GM11168 (cell line): Measurements from ENCODE around the gene MRGPRG.

Experiments used
- in situ Hi-C: fragments of 300-500 bp; cut with MboI; formaldehyde crosslinking; loops from one replicate; pipeline ENCODE4 v1.12.0; 2022; ENCODE audit warnings: low sequenced_read_pairs; ENCODE audit not compliant: unreplicated experiment

Gene MRGPRG

DNA sequence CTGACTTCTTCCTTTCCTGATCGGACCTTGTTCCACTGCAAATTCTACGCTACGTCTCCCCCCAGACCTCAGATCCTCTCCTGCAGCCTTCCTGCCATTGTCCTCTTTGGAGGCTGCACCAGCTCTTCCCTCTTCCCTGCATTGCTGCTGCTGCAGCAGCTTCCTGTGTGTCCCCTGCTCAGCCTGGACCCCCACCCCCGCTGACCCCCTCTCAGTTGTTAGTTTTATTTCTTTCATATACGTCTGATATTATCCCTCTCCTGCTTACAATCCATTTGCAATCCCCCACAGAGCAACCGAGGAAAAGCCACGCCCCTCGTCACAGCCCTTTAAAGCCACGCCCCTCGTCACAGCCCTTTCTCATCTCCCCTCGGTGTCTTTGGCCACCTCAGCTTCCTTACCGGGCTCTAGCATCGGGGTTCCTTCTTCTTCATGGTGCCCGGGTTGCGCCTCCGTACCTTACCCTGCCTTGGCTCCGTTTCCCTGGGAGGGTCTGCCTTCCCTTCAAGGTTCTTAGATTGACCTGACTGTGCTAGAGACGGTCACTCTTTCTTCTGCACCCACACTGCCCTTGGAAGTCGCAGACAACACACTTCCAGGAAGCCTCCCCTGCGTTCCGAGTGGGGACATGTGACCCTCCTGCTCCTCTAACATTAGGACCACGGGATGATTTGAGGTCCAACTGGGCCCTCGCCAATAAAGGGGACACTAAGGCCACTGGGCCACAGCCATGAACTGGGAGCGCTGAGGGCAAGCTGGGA, 4.8 kb downstream of the MRGPRG start:
- in situ Hi-C loops, result no loop called here

DNA sequence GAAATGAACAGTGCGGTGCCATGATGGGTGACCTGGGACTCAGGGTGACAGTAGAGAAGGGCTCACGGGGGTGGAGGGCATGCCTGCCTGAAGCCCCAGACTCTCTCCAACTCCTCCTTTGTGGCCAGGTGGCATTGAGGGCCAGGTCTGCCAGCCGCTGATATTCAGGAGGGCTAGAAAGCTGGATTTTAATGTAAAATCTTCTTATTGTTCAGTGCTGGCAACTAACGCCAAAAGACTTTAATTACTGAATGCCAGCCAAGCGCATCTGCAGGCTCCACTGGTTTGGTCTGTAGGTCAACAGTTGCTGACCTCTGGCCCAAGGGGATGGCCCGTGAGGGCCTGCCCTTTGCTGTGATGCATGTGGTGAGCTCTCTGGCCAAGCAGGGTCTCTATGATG, 10.3 kb downstream of the MRGPRG start:
- in situ Hi-C loops, result no loop called here

DNA sequence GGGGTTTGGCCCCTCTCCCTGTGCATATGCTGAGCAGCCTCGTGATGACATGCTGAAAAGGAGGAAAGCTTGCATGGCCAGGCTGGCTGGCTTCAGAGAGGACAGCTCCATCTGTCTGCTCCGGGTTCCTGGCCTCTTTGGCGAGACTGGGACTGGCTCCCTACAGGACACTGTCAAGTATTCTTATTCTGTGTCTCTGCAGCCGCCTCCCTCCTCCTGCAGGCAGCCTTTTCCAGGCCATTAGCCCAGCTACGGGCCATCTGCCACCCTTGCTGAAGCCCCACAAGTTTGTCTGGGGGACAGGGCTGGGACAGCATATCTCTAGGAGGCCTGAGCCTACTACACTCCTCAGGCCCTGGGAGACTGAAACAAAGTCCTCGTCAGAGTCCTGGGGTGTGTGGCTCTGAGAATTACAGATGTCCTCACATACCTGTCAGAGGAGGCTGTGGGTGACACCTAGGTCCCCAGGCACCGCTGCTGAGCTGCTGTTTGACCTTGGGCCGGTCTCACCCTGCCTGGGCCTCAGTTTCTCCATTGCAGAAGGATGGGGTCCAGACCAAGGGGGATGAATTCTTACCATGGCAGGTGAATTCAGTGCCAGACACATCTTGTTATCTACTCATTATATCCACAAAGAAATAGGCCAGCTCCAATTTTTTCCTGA, 11.0 kb downstream of the MRGPRG start:
- in situ Hi-C loops, result no loop called here

DNA sequence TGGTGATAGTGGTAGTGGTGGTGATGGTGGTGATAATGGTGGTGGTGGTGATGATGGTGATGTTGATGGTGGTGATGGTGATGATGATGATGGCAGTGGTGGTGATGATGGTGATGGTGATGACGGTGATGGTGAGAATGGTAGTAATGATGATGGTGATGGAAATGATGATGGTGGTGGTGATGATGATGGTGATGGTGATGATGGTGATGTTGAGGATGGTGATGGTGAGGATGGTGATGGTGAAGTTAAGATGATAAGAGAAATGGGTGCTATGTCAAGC, 11.8 kb downstream of the MRGPRG start:
- in situ Hi-C loops, result no loop called here

DNA sequence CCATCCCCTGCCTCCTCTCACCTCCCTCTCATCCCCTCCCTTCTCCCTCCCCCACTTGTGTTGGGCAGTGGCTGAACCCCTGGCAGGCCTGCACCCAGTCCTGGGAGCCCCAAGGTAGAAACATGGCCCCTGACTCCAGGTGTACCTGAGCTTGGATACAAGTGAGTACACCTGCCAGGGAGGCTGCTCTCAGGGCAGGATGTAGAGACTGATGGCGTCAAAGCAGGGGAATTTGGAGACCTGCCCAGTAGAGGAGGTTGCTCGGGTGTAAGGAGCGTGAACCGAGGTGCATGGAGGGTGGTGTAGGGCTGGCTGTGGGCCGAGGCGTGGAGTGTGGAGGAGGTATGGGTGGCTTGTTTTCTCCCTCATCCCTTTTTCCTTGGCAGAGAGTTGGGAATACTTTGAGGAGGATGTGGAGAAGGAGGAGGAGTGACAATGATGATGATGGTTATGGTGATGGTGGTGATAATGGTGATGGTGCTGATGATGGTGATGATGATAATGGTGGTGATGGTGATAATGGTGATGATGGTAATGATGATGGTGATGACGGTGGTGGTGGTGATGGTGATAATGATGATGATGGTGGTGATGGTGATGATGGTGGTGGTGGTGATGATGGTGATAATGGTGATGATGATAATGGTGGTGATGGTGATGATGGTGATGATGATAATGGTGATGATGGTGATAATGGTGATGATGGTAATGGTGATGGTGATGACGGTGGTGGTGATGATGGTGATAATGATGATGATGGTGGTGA, 12.3 kb downstream of the MRGPRG start:
- in situ Hi-C loops, result no loop called here

DNA sequence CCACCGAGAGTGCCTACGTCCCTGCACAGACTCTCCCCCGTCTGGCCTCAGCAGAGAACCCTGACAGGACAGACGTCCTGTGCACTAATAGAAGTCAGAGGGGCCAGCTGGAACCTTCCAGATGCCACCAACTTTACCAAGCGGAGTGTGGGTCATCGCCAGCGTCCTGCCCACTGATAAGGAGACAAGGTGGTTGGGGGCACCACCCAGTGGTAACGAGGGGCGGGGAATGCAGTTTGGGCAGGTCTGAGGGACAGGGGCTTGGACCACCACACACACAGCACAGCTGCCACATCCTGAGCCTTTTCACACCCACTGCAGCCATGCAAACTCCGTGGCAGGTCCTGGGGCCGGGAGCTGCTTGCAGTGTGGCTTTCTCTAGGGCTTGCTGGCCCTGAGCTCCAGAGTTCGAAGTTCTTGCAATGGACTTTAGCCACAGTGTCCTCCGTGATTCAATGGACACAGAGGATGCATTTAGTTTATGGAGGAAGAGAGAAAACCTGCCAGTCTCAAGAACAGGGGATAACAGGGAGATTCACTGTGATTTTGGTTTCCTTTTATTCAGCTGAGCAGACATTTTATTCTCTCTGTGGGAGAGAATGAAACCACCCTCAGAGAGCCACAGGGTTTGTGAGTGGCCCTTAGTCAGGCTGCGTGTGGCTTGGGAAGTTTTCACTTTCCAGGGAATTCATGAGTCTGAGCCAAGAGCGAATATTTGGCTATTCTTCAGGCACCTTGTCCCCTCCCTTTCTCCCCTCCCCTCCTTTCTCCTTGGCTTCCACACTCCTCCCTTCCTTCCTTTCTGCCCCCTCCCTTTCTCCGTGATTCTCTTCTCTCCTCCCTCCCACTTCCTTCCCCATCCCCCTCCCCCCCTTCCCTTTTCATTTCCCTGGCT, 13.1 kb downstream of the MRGPRG start:
- in situ Hi-C loops, result no loop called here

GRCh38 chr11:3204141-3205015, 14.2 kb downstream of the MRGPRG start:
- in situ Hi-C loops, result no loop called here

GRCh38 chr11:3203221-3204043, 15.2 kb downstream of the MRGPRG start:
- in situ Hi-C loops, result no loop called here

- in situ Hi-C loops, result no loop called here
Measured at GRCh38 chr11:3202759-3203158, 15.9 kb downstream of the MRGPRG start.

DNA sequence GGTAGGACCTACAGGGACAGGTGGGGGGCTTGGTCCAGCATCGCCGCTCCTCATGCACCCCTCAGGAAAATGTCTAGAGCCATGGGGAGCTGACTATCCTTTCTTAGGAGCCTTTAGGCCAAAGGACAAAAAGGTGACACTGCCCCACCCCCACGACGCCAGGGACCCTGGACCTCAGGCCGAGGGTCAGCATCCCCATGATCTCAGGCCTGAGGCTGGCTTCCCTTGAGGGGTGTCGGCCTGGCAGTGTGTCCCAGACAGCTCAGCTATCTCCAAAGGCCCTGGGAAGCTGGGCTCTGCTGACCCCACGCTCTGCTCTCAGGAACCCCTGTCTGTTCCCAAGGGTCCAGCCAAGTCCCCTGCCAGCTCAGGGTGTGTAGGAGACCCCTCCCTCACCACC, 16.3 kb downstream of the MRGPRG start:
- in situ Hi-C loops, result no loop called here

- in situ Hi-C loops, result no loop called here
Measured at GRCh38 chr11:3201677-3202181, 16.9 kb downstream of the MRGPRG start.

DNA sequence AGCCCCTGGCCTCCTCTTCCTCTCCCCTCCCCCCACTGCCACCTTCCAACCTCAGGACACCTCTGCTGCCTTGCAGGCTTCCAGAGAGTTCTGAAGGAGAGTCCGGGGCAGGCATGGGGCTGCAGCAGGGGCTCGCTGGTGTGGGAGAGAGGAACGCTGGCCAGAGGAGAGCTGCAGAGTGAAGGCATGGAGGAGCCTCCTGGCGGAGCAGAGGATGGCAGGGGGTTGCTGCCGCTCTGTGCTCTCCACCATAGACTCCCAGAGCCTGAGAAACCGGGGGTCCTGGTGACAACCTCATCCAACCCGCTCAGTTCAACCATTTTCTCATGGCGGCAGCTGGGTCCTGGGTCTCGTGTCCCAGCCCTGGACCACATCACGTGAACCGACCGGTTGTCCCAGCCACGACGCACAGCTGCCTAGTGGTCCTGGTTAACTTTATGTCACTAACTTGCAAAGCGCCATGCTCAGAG, 17.5 kb downstream of the MRGPRG start:
- in situ Hi-C loops, result no loop called here

- in situ Hi-C loops, result no loop called here
Measured at GRCh38 chr11:3200388-3201111, 18.1 kb downstream of the MRGPRG start.

- in situ Hi-C loops, result no loop called here
Measured at GRCh38 chr11:3199537-3200295, 18.9 kb downstream of the MRGPRG start.

DNA sequence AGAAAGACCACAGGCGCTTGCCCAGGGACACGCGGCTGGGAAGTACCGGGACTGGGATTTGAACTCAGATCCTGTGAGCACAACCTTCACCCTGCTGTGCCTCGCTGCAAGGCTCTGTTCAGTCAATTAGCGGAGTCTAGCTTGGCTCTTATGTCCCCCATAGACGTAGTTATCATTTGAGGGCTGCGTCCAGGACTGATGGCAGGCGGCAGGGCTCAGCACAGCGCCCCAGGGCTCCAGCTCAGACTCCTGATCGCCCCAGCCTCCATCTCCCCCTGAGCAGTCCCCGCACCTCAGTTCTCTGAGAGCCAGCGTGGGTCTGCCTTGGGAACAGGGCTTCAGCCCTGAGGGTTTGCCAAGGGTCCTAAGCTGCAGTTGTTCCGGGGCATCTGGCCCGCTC, 19.8 kb downstream of the MRGPRG start:
- in situ Hi-C loops, result no loop called here

DNA sequence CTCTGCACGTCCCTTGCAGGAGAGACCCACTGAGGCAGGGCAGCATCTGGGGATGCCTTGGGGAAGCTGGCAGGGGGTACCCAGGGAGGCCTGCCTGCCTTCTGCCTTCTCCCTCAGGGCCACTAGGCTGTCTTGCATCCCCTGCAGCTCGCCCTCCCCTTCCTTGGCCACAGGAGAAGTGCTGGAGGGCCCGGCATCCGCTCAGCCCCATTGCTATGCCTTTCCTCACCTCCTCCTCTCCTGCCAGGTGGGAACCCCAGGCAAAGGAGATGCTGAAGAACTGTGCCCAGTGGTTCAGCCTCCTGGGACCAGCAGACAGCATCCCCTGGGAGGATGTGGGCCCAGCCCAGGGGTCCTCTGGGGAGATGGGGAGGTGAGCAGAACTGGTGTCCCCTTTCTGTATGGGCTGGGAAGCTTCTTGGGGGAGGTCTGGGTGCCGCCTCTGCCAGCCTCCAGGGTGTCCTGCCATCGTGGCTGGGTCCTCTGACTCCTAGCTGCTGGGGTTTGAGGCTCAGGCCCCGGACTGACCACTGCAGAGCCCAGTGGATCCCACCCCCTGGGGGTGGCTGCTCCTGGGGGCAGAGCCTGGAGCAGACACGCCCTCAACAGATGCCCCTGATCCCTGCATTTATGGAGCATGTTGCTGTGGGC, 20.6 kb downstream of the MRGPRG start:
- in situ Hi-C loops, result no loop called here
